ENCODE data around the gene WWOX.

The WWOX gene

GRCh38 chr16:79159261-79160049 lies 1060.0 kb downstream of the WWOX start:
- H2AFZ ChIP-seq (ENCODE audit: low read depth): no peak overlapping the region
- H3K36me3 ChIP-seq (ENCODE audit: insufficient read depth): no peaks in the 10 kb centered on the region
- no peak overlapping the region for H3K27ac ChIP-seq
- no peak overlapping the region for H3K4me2 ChIP-seq
- H4K20me1 ChIP-seq (ENCODE audit: insufficient read depth): no peaks in the 10 kb centered on the region
- TF ChIP-seq CTCF (conservative IDR thresholded peaks at IDR 0.05; ENCODE audit: low read depth, low read length): no peak
- H3K79me2 ChIP-seq (ENCODE audit: insufficient read depth, low read depth): no peaks in the 10 kb centered on the region
- H3K4me3 ChIP-seq (IDR thresholded peaks at IDR 0.05; ENCODE audit: insufficient read depth, low read depth, low read length): no peak overlapping the region
- no peaks in the 10 kb centered on the region for H3K4me1 ChIP-seq (ENCODE audit: low read depth, poor library complexity, severe bottlenecking)
- H3K9ac ChIP-seq: no peak overlapping the region
- no peaks in the 10 kb centered on the region for H3K27me3 ChIP-seq (ENCODE audit: insufficient read depth, low read depth)

- no peaks in the 10 kb centered on the region for H3K4me1 ChIP-seq (ENCODE audit: low read depth, poor library complexity, severe bottlenecking)
- no peak overlapping the region for H3K27ac ChIP-seq
- no peaks in the 10 kb centered on the region for H3K36me3 ChIP-seq (ENCODE audit: insufficient read depth)
- no peak for TF ChIP-seq CTCF (conservative IDR thresholded peaks at IDR 0.05; ENCODE audit: low read depth, low read length)
- no peaks in the 10 kb centered on the region for H3K27me3 ChIP-seq (ENCODE audit: insufficient read depth, low read depth)
- no peak overlapping the region for H3K9ac ChIP-seq
- no peaks in the 10 kb centered on the region for H3K79me2 ChIP-seq (ENCODE audit: insufficient read depth, low read depth)
- H4K20me1 ChIP-seq (ENCODE audit: insufficient read depth): no peaks in the 10 kb centered on the region
- no peak overlapping the region for H3K4me2 ChIP-seq
- H3K4me3 ChIP-seq (IDR thresholded peaks at IDR 0.05; ENCODE audit: insufficient read depth, low read depth, low read length): no peak overlapping the region
- H2AFZ ChIP-seq (ENCODE audit: low read depth): no peak overlapping the region
Observed at GRCh38 chr16:79162977-79163376, 1063.5 kb downstream of the WWOX start.

- H3K27me3 ChIP-seq (ENCODE audit: insufficient read depth, low read depth): no peaks in the 10 kb centered on the region
- H3K27ac ChIP-seq: no peak overlapping the region
- H3K36me3 ChIP-seq (ENCODE audit: insufficient read depth): no peaks in the 10 kb centered on the region
- no peak overlapping the region for H3K9ac ChIP-seq
- H3K4me1 ChIP-seq (ENCODE audit: low read depth, poor library complexity, severe bottlenecking): no peaks in the 10 kb centered on the region
- H3K79me2 ChIP-seq (ENCODE audit: insufficient read depth, low read depth): no peaks in the 10 kb centered on the region
- H3K4me3 ChIP-seq (IDR thresholded peaks at IDR 0.05; ENCODE audit: insufficient read depth, low read depth, low read length): no peak overlapping the region
- no peak for TF ChIP-seq CTCF (conservative IDR thresholded peaks at IDR 0.05; ENCODE audit: low read depth, low read length)
- no peaks in the 10 kb centered on the region for H4K20me1 ChIP-seq (ENCODE audit: insufficient read depth)
- H3K4me2 ChIP-seq: no peak overlapping the region
- no peak overlapping the region for H2AFZ ChIP-seq (ENCODE audit: low read depth)
Observed at GRCh38 chr16:79163691-79164387, 1064.4 kb downstream of the WWOX start.

GRCh38 chr16:79164388-79164995 lies 1065.0 kb downstream of the WWOX start:
- TF ChIP-seq CTCF (conservative IDR thresholded peaks at IDR 0.05; ENCODE audit: low read depth, low read length): no peak
- Histone ChIP-seq H3K36me3 (ENCODE audit: insufficient read depth) (no peaks in the 10 kb centered on the region), H3K79me2 (ENCODE audit: insufficient read depth, low read depth) (no peaks in the 10 kb centered on the region), H3K27me3 (ENCODE audit: insufficient read depth, low read depth) (no peaks in the 10 kb centered on the region), H3K27ac (no peak overlapping the region), H3K9ac (no peak overlapping the region), H3K4me3 (IDR thresholded peaks at IDR 0.05; ENCODE audit: insufficient read depth, low read depth, low read length) (no peak overlapping the region), H3K4me2 (no peak overlapping the region), H2AFZ (ENCODE audit: low read depth) (no peak overlapping the region), H3K4me1 (ENCODE audit: low read depth, poor library complexity, severe bottlenecking) (no peaks in the 10 kb centered on the region), H4K20me1 (ENCODE audit: insufficient read depth) (no peaks in the 10 kb centered on the region)

All from KMS-11 (cell line).